HG02884 (cell line): ENCODE results near the gene CACNG8.

Experiments used
- ATAC-seq: cut with Tn5 transposase; IDR thresholded peaks from one replicate; pipeline ENCODE4 v1.9.1; 2021; ENCODE audit warnings: mild to moderate bottlenecking, moderate library complexity; ENCODE audit not compliant: unreplicated experiment

The CACNG8 gene

GRCh38 chr19:53961523-53962356 is 997 bp upstream of the CACNG8 start:
- ATAC-seq: no peak

DNA sequence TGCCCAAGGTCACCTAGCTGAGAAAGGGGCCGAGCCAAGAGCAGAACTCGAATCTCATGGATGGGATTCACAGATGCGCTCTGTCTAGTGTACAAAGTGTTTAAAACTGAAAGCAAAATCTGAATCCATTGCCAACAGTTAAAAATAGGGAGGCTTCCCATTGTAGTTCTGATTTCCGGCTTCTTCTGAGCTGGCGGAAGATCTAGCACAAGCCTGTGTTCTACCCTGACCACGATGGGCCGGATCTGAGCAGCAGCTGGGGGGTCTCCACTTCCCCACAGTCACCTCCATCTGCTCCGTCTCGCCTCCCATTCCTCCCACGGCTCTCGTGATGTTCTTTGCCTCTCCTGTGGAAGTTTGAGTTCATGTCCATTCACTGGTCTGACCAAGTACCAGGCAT is 2.4 kb downstream of the CACNG8 start:
- no peak for ATAC-seq

DNA sequence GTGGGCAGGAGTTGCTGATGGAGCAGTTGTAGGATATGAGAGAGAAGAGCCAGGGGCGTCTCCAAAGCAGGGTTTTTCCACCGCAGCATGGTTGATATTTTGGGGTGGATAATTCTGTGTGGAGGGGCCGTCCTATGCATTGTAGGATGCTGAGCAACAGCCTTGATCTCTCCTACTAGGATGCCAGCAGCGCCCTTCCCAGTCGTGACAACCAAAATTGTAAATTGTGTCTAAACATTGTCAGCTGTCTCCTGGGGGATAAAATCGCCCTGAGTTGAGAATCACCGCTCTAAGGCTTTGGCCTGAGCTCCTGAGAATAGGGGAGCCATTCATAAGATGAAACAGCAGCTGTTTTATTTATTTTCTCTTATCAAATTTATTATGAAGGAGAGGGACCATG is 4.2 kb downstream of the CACNG8 start:
- no peak for ATAC-seq

GRCh38 chr19:53969366-53969765 is 6.6 kb downstream of the CACNG8 start:
- no peak for ATAC-seq

GRCh38 chr19:53971673-53972072 is 8.9 kb downstream of the CACNG8 start:
- no peak for ATAC-seq

GRCh38 chr19:53977429-53977990 is 14.8 kb downstream of the CACNG8 start:
- ATAC-seq: no peak

- no peak for ATAC-seq
Observed at GRCh38 chr19:53977991-53978731, 15.4 kb downstream of the CACNG8 start.

GRCh38 chr19:53978975-53979801 is 16.5 kb downstream of the CACNG8 start:
- no peak for ATAC-seq

DNA sequence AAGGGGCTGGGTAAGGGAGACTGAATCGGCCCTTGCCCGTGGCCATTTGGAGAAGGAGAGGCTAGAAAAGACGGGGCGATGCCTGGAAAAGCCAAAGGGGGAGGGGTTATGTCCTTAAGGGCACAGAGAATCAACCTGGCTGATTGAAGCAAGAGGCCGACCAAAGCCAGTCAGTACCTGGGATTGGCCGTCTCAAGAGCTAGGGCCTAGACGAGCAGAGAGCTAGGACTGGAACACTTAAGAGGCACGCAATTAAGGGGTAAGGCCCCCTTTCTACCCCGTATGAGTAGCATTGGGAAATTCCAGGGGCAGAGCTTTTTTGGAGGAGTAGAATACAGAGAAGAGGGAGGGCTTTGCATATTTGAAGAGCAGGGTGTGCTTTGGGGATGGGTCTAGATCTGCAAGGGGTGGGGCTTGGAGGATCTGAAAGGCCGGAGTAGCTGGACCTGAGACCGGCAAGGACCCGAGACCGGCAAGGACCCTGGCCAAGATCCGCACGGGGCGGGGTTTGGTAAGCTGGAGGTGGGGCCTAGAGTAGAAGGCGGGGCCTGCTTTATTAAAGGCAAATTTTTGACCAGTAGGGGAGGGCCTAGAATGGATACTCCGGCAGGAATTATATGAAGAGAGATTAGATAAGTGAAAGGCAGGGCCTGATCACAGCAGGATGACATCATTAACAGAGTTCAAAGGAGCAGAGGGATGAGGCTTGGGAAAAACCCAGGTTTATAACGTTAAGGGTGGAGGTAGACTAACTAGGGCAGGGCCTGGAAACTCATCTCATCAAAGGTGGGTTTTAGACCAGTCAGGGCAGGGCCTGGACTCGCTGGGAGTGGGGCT is 18.0 kb downstream of the CACNG8 start:
- no peak for ATAC-seq

GRCh38 chr19:53981376-53981951 is 18.7 kb downstream of the CACNG8 start:
- no peak for ATAC-seq

- ATAC-seq: no peak
Observed at GRCh38 chr19:53982001-53982451, 19.3 kb downstream of the CACNG8 start.

DNA sequence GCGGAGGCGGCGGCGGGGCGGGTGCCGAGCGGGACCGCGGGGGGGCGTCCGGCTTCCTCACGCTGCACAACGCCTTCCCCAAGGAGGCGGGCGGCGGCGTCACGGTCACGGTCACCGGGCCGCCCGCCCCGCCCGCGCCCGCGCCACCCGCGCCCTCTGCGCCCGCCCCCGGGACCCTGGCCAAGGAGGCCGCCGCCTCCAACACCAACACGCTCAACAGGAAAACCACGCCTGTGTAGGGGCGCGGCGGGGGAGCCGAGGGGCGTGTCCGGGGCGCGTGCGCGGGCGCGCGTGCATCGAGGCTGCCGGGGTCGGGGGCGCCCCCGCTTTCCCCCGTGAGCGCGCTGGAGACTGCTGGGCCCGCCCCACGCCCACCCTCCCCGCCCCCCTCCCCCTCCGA is 19.9 kb downstream of the CACNG8 start:
- ATAC-seq: no peak

DNA sequence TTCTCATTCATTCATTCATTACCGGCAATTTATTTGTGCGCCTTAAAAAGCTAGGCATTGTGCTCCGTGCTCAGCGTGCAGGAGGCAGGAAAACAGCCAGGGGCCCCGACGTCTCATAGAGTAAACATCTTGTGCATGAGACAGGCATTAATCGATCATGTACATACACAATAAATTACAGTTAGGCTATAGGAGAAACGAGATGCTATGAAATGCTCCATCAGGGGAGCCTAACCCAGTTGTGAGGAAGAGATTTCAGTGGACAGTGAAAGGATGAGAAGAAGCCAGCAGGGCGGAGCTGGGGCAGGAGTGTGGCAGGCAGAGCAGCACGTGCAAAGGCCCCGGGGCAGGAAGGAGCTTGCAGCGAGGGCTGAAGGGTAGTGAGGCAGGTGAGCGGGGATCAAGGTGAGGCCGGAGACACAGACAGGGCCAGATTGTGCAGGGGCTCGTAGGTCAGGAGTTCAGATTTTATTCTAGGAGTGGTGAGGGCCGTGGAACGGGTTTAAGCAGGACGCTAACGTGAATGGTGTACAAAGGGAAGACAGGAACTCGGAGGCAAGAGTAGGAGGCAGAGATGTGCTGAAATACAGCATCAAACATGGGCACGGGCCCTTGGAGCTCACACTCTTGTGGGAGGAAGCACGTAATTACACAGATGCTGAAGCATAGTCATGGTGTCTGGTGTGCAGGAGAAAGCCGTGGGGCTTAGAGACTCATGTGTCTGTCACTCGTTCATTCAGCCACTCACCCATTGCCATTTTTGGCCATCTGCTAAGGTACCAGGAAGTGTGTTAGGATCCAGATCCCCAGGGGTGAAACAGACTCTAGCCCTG is 20.9 kb downstream of the CACNG8 start:
- no peak for ATAC-seq

- no peak for ATAC-seq
Observed at GRCh38 chr19:53985863-53986262, 23.1 kb downstream of the CACNG8 start.

GRCh38 chr19:53988981-53989380 is 26.2 kb downstream of the CACNG8 start:
- ATAC-seq: no peak

GRCh38 chr19:53989600-53990533 is 27.1 kb downstream of the CACNG8 start:
- no peak for ATAC-seq

- ATAC-seq: no peak
Observed at GRCh38 chr19:53991224-53992113, 28.7 kb downstream of the CACNG8 start, which contains the start of gene CACNG6. CACNG6 (plus strand) TSS chr19:53991637; CDS start chr19:53992878, 1,241 bp downstream.
